HG03521 (cell line): ENCODE data around the gene RRM1.
"Not testable (repeated sequence)": the region's sequence is repeated elsewhere in the genome, so short reads cannot be mapped to it uniquely, and the experiment has no call there.

ENCODE experiments used
- ATAC-seq: cut with Tn5 transposase; IDR thresholded peaks from one replicate; pipeline ENCODE4 v1.9.1; 2021; ENCODE audit warnings: mild to moderate bottlenecking, moderate library complexity; ENCODE audit not compliant: unreplicated experiment

The RRM1 gene

DNA sequence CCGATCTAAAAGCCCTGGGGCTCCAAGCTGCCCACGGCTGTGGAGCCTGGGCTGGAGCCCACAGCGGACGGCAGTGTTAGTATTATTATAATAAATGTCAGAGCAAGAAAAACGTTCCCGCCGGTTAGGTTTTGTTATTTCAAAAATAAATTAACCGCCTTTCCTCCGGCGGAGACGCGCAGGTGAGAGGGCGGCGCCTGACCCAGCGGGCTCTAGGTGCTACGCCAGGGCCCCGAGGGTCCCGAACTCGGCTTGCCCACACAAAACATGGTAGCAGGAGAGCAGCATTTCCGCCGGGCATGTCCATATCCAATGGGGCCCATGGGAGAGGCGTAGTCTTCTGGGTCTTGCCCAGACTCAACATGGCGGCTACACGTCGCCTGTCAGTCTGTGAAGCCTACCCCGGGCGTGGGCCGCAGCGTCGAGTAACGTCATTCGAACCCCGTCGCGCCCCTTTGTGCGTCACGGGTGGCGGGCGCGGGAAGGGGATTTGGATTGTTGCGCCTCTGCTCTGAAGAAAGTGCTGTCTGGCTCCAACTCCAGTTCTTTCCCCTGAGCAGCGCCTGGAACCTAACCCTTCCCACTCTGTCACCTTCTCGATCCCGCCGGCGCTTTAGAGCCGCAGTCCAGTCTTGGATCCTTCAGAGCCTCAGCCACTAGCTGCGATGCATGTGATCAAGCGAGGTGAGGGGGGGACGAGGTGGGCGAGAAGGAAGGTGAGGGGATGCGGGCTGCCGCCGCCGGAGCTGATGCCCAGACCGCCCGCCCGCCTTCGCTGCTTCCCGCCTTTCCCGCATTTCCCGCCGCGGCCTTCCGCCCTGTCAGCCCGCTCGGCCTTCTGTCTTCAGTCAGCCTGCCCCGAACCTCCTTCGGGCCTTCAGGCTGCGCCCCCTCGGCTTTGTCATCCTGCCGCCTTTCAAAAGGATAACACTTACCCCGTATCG is at the start of gene RRM1:
Gene RRM1 (plus strand): TSS at position 452 of the 944 bp plus-strand sequence. CDS start 214 bp downstream, at position 666.
- ATAC-seq = peak; percentile 90

DNA sequence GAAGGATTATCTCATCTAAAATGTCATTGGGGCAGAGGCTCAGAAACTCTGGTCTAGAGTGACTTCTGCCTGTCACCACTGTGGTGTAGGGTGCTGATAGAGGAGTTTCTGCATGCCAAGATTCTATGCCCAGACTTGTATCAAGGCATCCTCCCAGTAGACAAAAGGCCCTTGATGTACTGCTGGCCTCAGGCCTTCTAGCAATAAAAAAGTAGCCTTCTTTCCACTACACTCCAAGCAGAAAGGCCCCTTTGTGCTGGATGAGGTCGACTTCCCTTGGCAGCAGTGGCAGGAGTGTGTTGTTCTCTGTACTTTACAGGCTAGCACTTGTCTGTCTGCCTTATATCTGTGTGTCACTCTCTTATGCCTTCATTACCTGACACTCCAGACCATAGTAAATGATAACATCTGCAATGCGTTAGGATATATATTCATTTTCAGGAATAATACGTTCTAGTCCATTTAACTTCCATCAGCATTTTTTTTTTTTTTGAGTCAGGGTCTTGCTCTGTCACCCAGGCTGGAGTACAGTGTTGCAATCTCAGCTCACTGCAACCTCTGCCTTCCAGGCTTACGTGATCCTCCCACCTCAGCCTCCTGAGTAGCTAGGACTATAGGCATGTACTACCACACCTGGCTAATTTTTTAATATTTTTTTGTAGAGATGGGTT is 49.5 kb upstream of the RRM1 start:
- no peak for ATAC-seq

DNA sequence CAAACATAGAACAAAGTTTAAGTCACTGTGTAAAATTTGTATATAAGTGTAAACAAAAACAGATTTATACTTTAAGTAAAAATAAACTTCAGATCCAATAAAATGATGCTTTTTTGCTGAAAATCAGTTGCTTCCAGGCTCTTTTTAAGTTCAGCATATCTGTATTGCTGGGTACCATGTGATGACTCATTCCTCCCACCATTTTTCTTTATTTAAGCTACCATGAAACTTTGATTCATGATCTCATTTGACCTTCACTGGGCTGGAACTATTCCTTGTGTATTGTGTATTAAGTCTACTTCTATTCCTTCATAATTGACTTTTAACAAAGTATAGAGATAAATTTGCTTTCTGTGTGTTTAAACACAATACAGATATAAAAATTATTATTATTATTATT is 46.3 kb upstream of the RRM1 start:
- no peak for ATAC-seq

DNA sequence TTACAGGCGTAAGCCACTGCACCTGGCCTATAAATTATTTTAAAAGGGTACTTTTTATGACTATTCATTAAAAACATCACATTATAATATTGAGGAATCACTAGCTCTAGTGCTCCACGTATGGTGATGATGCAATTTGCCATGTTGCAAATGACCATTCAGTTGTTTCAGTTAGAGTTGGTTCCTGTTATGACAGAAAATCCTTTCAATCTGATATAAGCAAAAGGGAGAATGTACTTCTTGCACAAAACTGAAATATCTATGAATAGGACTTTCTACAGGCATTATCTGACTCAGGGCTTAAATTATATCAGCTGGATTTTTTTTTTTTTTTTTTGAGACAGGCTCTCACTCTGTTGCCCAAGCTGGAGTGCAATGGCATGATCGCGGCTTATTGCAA is 45.6 kb upstream of the RRM1 start:
- ATAC-seq = no peak

DNA sequence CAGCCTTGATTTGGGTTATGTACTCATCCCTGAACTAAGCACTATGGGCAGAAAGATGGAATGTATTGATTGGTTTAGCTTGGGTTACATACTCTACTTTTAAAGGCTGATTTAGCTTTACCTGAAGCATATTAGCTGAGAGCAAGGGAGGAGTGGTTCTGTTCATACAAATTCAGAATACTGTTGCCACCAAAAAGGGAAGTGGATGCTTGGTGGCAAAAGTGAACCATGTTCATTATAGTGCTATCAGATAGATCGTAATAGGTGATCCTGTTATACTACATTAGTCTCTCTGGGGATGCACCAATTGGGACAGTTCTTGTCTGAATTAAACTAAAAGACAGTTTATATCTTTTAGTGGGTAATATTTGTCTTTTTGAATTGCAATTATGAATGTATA is 44.5 kb upstream of the RRM1 start:
- ATAC-seq = no peak

DNA sequence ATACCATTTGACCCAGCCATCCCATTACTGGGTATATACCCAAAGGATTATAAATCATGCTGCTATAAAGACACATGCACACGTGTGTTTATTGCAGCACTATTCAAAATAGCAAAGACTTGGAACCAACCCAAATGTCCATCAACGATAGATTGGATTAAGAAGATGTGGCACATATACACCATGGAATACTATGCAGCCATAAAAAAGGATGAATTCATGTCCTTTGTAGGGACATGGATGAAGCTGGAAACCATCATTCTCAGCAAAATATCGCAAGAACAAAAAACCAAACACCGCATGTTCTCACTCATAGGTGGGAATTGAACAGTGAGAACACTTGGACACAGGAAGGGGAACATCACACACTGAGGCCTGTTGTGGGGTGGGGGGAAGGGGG is 41.4 kb upstream of the RRM1 start:
- not testable (repeated sequence) for ATAC-seq

DNA sequence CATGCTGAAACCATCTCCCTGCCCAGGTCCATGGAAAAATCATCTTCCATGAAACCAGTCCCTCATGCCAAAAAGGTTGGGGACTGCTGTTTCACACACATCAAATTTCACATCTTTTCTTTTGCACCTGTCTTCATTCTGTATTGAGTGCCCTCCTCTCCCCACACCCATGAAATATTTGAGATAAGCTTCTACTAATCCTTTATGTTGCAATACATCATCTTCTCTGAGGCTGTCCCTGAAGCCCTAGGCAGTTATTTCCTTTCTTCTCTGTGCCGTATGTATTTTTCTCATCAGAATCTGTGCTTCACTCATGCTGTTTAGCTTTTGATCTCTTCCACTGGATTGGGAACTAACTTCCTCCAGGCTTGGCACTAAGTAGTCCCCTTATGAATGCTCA is 40.0 kb upstream of the RRM1 start:
- no peak for ATAC-seq

DNA sequence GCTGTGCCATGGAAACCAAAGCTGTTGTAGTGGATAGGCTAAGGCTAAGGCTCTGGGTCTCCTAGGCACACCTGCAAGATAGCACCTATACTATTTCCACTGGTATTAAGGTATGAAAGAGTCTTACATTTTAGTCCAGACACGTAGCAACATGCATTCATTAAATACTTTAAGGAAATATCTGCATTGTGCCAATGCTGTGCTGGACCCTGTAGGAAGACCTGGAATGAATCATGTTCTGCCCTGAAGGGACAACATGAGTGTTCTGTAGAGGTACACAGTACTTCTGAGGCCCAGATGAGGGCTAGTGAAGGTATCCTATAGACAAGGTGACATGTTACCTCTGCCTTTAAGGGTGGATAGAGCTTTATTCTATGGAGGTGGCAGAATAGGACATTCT is 35.2 kb upstream of the RRM1 start:
- ATAC-seq = no peak

DNA sequence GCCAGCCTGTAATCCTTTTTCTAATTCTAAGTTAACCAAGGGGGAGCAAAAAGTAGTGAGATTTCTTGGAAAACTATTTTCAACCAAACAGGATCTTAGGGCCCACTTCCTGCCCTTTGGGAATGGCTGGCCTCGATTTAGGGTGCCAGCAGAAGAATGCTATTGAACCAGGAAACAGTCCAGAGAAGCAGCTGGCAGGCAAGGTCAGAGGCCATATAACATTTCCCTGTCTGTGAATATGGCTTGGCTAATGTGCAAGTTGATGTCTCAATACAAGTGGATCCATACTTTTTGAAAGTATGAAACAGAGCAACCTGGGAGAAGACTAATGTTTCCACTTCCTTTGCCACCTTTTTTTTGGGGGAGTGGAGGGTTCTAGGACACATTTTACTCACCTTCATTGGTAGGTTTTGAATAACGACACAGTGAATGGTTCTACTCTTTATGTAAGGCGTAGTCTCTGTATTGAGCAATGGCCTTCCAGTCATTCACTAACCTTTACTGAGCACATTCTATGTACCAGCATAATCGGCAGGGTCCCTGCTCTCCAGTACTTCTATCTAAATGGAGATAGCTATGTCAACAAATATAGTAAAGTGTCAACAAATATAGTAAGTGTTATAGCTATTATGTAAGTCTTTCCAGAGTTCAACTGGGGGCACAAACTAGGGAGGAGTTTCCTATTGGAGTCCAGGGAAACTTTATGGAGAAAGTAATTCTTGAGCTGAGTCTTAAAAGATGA is 34.2 kb upstream of the RRM1 start:
- ATAC-seq = no peak

DNA sequence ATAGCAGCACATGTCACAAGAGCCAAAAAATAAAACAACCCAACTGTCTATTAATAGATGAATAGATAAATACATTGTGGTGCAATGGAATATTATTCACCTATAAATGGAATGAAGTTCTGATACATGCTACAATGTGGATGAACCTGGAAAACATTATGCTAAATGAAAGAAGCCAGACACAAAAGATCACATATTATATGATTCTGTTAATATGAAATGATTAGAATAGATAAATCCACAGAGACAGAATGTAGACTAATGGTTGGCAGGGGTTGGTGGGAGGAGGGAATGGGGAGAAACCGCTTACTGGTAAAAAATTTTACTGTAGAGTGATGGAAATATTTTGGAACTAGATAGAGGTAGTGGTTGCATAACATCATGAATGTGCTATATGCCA is 32.9 kb upstream of the RRM1 start:
- ATAC-seq = no peak

DNA sequence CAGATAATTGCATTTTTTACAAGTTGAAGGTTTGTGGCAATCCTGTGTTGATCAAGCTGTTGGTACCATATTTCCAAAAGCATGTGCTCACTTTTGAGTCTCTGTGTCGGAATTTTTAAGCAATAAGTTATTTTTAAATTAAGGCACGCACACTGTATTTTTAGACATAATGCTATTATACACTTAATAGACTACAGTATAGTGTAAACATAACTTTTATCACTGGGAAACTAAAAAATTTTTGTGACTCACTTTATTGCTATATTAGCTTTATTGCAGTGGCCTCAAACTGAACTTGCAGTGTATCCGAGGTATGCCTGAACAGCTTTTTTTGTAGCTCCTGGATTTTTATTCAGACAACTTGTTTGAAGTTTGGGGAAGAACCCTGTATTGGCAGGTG is 31.3 kb upstream of the RRM1 start:
- no peak for ATAC-seq

DNA sequence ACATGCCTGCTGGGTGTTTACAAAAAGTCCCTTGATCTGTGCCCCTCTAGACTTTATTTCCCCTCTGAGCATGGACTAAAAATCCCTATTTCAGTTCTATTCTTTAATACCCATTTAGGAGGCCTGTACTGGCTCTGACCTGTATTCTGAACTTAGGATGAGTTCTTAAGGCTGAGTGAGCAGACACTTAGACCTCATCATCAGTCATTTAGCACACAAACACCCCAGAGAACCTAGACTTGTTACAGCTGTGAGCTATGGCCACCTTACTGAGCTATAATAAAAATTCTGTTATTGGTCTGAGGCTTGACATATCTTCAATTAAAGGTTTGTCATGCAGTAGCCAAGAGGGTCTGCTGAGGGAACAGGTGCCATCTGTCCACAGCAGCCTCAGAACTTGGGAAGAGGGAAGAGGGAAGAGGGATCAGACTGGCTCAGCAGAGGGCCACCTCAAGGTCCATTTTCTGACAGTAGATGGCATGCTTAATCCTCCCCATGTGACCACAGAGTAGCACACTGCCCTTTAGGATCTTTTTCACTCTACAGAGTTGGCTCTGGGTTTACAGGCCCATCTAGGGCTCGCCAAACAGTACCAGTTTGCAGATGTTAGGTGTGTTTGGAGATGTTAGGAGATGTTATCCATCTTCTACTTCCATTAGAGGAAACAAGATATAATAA is 30.2 kb upstream of the RRM1 start:
- ATAC-seq = no peak

DNA sequence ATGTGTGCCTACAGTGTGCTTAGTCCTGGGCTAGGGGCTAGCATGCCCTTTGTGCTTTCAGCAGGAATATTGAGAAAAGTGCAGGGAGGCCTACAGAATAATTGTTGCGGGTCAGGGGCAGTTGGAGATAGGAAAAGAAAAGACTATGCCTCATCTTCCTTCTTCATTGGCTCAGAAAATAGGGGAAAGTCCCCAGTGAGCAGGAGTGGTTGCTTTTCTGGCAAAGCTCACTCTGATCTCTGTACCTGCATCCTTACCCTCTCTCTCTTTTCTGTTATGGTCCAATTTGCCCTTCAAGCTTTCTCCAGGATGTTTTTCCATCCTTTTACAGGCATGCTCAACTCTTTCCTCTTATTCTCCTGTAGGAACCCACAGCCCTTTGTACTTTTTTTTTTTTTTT is 29.5 kb upstream of the RRM1 start:
- no peak for ATAC-seq

DNA sequence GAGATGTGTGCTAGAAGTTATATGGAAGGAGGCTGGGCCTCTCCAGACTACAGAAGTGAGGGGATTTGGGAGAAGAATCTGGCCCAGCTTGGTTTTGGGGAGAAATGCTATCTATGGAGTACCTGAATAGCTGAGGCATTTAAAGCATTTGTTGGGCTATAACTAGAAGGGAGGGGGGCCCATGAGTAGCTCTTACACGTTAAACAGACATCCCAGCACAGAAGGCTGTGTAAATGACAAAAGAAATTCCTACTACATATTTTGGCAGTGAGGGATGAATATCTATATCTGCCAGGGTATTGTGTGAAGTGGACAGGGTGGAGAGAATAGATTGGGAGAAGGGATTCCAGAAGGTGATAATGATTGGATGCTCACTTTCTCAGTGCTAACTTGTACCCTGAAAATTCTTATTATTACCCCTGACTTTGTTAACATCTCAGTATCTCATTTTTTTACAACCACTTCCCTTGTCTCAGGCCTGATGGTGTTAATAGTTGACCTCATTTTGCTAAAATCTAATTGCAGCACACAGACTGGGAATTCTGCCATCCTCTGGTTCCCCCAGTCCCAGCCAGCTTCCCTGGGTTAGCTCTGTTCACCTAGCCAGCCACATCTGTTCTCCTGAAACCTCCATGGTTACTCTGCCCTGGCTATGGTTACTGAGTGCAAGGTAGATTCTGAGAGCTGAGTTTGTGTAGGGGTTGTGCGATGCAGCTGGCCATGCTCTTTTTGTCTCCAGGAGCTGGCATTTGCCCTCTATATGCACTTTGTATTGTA is 28.8 kb upstream of the RRM1 start:
- ATAC-seq = no peak

DNA sequence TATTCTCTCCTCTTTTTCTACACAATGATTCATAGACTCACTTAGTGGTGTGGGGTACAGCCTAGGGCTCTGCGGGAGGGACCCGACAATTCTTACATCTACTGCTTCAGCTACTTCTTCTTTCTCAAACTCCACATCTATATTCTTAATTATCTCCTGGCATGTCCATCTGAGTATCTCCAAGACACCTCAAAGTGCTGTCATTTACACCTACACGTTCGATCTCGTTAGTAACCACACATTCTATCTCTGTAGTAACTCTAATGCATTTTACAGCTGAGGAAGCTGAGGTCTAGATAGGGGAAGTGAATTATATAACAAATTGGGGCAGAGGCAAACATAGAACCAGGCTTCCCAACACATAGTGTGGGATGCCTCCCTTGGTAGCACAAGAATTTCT is 27.7 kb upstream of the RRM1 start:
- ATAC-seq = no peak

DNA sequence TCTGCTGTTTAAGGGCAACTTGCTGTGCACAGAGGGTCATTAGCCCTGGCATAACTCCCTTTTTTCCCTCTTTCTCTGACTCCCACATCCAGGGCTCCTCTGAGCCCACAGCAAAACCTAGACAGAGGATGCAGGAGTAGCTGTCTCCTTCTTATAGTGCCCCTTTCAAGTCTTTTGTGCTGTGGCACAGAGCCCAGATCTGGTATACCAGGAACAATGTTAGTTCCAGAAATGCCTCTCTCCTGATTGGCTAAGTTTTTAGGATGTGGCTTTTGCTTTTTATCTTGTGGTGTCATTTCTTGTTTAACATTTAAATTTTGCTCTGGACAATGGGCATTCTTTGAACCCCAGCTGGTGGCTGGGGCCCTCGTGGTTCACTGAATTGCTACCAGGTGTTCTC is 25.6 kb upstream of the RRM1 start:
- ATAC-seq = no peak

DNA sequence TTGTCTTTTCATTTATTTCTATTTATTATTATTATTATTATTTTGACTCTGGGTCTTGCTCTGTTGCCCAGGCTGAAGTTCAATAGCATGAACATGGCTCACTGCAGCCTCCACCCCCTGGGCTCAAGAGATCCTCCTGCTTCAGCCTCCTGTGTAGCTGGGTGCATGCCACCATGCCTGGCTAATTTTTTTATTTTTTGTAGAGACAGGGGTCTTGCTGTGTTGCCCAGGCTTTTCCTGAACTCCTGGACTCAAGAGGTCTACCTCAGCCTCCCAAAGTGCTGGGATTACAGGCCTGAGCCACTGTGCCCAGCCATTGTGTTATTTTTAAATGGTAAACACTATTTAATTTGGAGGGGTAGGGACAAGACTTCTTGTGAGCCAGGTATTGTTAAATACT is 23.3 kb upstream of the RRM1 start:
- ATAC-seq = no peak

DNA sequence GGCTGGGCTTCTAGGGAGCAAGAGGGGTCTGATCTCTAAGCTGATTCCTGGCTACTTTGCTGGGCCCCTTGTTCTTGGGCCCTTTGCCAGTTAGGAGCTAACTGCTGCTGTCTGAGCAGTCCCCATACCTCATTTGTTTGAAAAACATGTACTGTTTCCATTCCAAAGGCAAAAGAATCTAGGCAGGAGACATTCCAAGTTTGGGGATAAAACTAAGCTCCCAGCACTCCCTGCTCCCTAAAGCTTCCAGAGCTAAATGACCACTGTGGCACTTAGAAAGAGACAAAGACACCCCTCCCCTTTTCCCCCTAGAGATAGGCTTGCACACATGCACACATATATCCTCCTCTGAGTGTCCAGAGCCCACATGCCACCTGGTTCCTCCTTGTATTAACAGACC is 22.7 kb upstream of the RRM1 start:
- no peak for ATAC-seq

DNA sequence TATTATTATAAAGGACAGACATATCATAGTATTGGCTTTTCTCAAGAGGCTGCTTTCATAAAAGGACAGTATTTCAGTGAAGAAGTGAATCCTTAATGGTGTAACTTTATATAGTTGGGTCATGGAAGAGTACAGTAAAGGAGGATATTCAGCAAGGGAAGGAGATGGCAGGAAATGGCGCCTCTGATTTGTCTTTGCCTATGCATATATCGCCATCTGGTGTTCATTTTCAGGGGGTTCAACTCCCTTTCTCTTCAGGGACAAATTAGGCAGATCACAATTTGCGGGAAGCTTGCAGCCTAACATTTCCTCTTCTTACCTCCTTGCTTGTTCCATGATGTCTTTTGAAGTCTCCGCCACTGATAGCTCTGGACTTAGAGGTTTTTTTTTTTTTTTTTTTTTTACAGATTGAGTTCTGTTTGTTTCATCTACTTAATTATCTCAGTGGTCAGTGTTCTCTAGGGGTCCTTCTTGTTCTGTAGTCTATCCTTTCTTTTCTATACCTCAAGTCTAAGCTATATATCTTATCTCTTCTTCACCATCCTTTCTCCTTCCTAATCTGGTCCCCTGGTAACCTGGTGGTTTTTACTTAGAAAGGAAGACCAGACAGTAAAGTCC is 21.8 kb upstream of the RRM1 start:
- ATAC-seq = no peak

DNA sequence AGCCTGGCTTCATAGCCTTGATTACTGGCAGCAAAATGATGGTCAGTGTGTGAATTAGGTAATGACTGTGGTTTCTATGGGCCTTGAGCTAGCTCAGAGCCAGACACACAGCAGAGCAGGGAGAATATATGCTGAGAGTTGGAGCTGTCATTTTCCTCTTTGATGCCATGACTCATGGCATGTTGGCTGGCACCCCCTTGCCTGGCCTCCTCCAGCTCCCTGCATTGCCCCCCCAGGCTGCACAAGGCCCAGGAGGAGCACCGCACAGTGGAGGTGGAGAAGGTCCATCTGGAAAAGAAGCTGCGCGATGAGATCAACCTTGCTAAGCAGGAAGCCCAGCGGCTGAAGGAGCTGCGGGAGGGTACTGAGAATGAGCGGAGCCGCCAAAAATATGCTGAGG is 20.3 kb upstream of the RRM1 start:
- no peak for ATAC-seq
